HepG2 (cell line): ENCODE measurements around the gene CTNND2. TPM values are rescaled to one million over a fixed set of nuclear protein-coding genes. Genes with fewer than 3 reads are reported as not detected.

Experiments
- ATAC-seq: fragments of 200-7000 bp; cut with Tn5 transposase; 3 replicates; pipeline ENCODE4 v1.9.1; 2020; ENCODE audit warnings: mild to moderate bottlenecking, moderate library complexity
- BruUV-seq: library from RNA; stranded (reverse); fragments of 400-500 nt; replicated peaks from 2 replicates; lab custom pipeline; 2021; lab: Mats Ljungman, UMichigan
- CTCF ChIA-PET: fragments of 300-600 bp; formaldehyde crosslinking; extraction: SDS; loops from one replicate; lab custom pipeline; 2021; ENCODE audit warnings: low total read pairs, inconsistent platforms, low intra/inter-chr PET ratio; lab: Yijun Ruan, JAX
- POLR2A ChIA-PET: fragments of 350-600 bp; sonication (Branson Sonifier 250); formaldehyde crosslinking; loops from one replicate; lab custom pipeline; 2020; ENCODE audit warnings: antibody characterized with exemption, inconsistent platforms; lab: Yijun Ruan, JAX
- DNase-seq: peaks from one replicate; pipeline ENCODE4 v3.0.0-alpha.2; 2015; ENCODE audit warnings: low spot score
- FAIRE-seq: peaks from 3 replicates; lab custom pipeline; 2011; peaks lifted over from hg19 to GRCh38; lab: Jason Lieb, UNC
- H2AFZ ChIP-seq: one replicate; pipeline ENCODE4 v1.6.1; 2011; ENCODE audit warnings: low read length, inconsistent platforms
- H3K27ac ChIP-seq: fragments of 300-600 bp; 3 replicates; pipeline ENCODE4 v1.8.0; 2011; ENCODE audit warnings: mixed run types, mild to moderate bottlenecking, mixed read lengths, low read length, inconsistent platforms; ENCODE audit not compliant: insufficient read depth; ENCODE audit errors: extremely low read length
- H3K27me3 ChIP-seq, 2 experiments: fragments of 200-600 bp in 1 of 2; 2 replicates in 1 of 2; 3 replicates in 1 of 2; pipeline versions ENCODE4 v1.6.0 to v1.8.0; 2011; ENCODE audit warnings: low read length in 2 of 2, mild to moderate bottlenecking in 2 of 2, moderate library complexity in 2 of 2, inconsistent platforms in 1 of 2; ENCODE audit not compliant: insufficient read depth in 2 of 2, control insufficient read depth in 1 of 2
- H3K36me3 ChIP-seq, 2 experiments: fragments of 200-600 bp in 1 of 2; replicated peaks in 1 of 2; 2 replicates in 1 of 2; 3 replicates in 1 of 2; pipeline versions ENCODE4 v1.5.1 to v1.8.0; 2011; ENCODE audit warnings: low read length in 2 of 2, inconsistent platforms in 1 of 2; ENCODE audit not compliant: insufficient read depth in 2 of 2, control insufficient read depth in 1 of 2
- H3K4me1 ChIP-seq: 2 replicates; pipeline ENCODE4 v1.5.1; 2012; ENCODE audit warnings: low read length, inconsistent platforms; ENCODE audit not compliant: insufficient read depth
- H3K4me2 ChIP-seq: 2 replicates; pipeline ENCODE4 v1.6.0; 2011; ENCODE audit warnings: low read depth, low read length, inconsistent platforms
- H3K4me3 ChIP-seq, 3 experiments: fragments of 200-600 bp in 1 of 3; sonication (generic), shearing (Covaris generic) in 1 of 3; replicated peaks in 1 of 3; 2 replicates each; pipeline ENCODE4 v1.5.1; 2011 to 2016; ENCODE audit warnings: low read length in 3 of 3, inconsistent platforms in 2 of 3, low read depth in 2 of 3, mild to moderate bottlenecking in 2 of 3, control low read depth in 1 of 3, mixed read lengths in 1 of 3; ENCODE audit not compliant: insufficient read depth in 1 of 3
- H3K79me2 ChIP-seq: one replicate; pipeline ENCODE4 v1.6.1; 2011; ENCODE audit warnings: low read length, inconsistent platforms; ENCODE audit not compliant: insufficient read depth
- H3K9ac ChIP-seq: 2 replicates; pipeline ENCODE4 v1.6.0; 2011; ENCODE audit warnings: mild to moderate bottlenecking, low read depth, low read length, inconsistent platforms; ENCODE audit not compliant: insufficient read depth
- H3K9me3 ChIP-seq: 2 replicates; pipeline ENCODE4 v1.5.1; 2012; ENCODE audit warnings: mild to moderate bottlenecking, low read length
- H4K20me1 ChIP-seq: 2 replicates; pipeline ENCODE4 v1.6.0; 2011; ENCODE audit warnings: inconsistent platforms, mild to moderate bottlenecking, low read length, moderate library complexity; ENCODE audit not compliant: insufficient read depth
- DR1 ChIP-seq: sonication (generic); formaldehyde crosslinking; IDR thresholded peaks from 2 replicates; pipeline ENCODE4 v1.8.0; 2021; ENCODE audit warnings: mild to moderate bottlenecking, missing genetic modification reagents, inconsistent platforms
- HNRNPUL1 ChIP-seq: fragments of 200-400 bp; formaldehyde crosslinking; IDR thresholded peaks from 2 replicates; pipeline ENCODE4 v1.6.1; 2017; ENCODE audit warnings: low read depth, mild to moderate bottlenecking, low read length, moderate library complexity
- KDM5B ChIP-seq: sonication (generic); formaldehyde crosslinking; IDR thresholded peaks from 2 replicates; pipeline ENCODE4 v1.4.0; 2020; ENCODE audit warnings: missing genetic modification reagents, mild to moderate bottlenecking, borderline replicate concordance
- KLF9 ChIP-seq: IDR thresholded peaks from 2 replicates; pipeline ENCODE4 v1.6.1; 2016; ENCODE audit warnings: low read depth
- PCBP1 ChIP-seq: fragments of 200-400 bp; formaldehyde crosslinking; IDR thresholded peaks from 2 replicates; pipeline ENCODE4 v1.6.1; 2017; ENCODE audit warnings: mild to moderate bottlenecking, low read depth, low read length, borderline replicate concordance
- ZBTB21 ChIP-seq: sonication (generic); formaldehyde crosslinking; IDR thresholded peaks from 2 replicates; pipeline ENCODE4 v1.4.0; 2020; ENCODE audit warnings: missing genetic modification reagents
- ZNF225 ChIP-seq: sonication (generic); formaldehyde crosslinking; IDR thresholded peaks from 2 replicates; pipeline ENCODE4 v1.4.0; 2020; ENCODE audit warnings: mild to moderate bottlenecking, missing genetic modification reagents
- ZNF777 ChIP-seq: sonication (generic); formaldehyde crosslinking; IDR thresholded peaks from 2 replicates; pipeline ENCODE4 v1.4.0; 2020; ENCODE audit warnings: missing genetic modification reagents
- WGBS: methylation state at CpG from one replicate; pipeline ENCODE4 v1.1.6; 2017; ENCODE audit warnings: low lambda C conversion rate; 5-methylcytosine and 5-hydroxymethylcytosine counted together
- in situ Hi-C: cut with HindIII; loops from 2 replicates; pipeline ENCODE4 v1.10.0; 2017; ENCODE audit warnings: low pct_unique_long_range_greater_than_20kb; ENCODE audit not compliant: extremely low pct_ligation_motif_present
- intact Hi-C: fragments of 100-400 bp; cut with micrococcal nuclease; formaldehyde crosslinking; loops from one replicate; pipeline ENCODE4 v1.10.0; 2022; ENCODE audit not compliant: unreplicated experiment
- polyA plus RNA-seq, 8 experiments: library from polyadenylated mRNA; depleted of rRNA in 3 of 8; stranded (reverse) in 7 of 8; unstranded in 1 of 8; fragments of >200 nt; fragmentation: Illumina TruSeq in 4 of 8; extraction: Trizol in 4 of 8; gene quantifications; 2 replicates each; pipeline versions ENCODE4 v1.2.1 to v1.2.3, GENCODE V29; 2011 to 2016; ENCODE audit warnings: low read depth in 4 of 8, missing spikeins in 1 of 8, mixed read lengths in 1 of 8; ENCODE audit not compliant: insufficient read depth in 1 of 8
- total RNA-seq, 5 experiments: library from RNA; depleted of rRNA; stranded (reverse); fragments of >200 nt; fragmentation: Illumina TruSeq; extraction: Trizol; gene quantifications; 2 replicates each; pipeline ENCODE4 v1.2.3, GENCODE V29; 2016; ENCODE audit warnings: low read depth in 1 of 5
- TF ChIP-seq, protein P1 (sequence below): sonication (generic); formaldehyde crosslinking; conservative IDR thresholded peaks from 2 replicates; pipeline ENCODE4 v1.5.0; 2020; ENCODE audit warnings: missing genetic modification reagents
- TF ChIP-seq, protein P2 (sequence below): sonication (generic); formaldehyde crosslinking; IDR thresholded peaks from 2 replicates; pipeline ENCODE4 v1.5.0; 2020; ENCODE audit warnings: mild to moderate bottlenecking, missing genetic modification reagents, moderate library complexity
- TF ChIP-seq, protein P3 (sequence below), 2 experiments: fragments of 450-650 bp in 1 of 2; sonication (generic) in 1 of 2; formaldehyde crosslinking; IDR thresholded peaks; 2 replicates each; pipeline versions ENCODE4 v1.5.0 to v1.8.0; 2020 to 2022; ENCODE audit warnings: mild to moderate bottlenecking in 1 of 2, missing genetic modification reagents in 1 of 2
- TF ChIP-seq, protein P4 (sequence below): IDR thresholded peaks from 2 replicates; pipeline ENCODE4 v1.6.1; 2018; ENCODE audit warnings: missing genetic modification reagents, mild to moderate bottlenecking, missing compliant biosample characterization
- TF ChIP-seq, protein P5 (sequence below): sonication (generic); formaldehyde crosslinking; IDR thresholded peaks from 2 replicates; pipeline ENCODE4 v1.9.0; 2022; ENCODE audit warnings: low read depth, missing genetic modification reagents

Gene CTNND2
- total and polyA plus RNA-seq, 2 of the 13 experiments (the other 11 are each of a cell fraction or from before 2014, with no cell fraction given) = not detected

DNA sequence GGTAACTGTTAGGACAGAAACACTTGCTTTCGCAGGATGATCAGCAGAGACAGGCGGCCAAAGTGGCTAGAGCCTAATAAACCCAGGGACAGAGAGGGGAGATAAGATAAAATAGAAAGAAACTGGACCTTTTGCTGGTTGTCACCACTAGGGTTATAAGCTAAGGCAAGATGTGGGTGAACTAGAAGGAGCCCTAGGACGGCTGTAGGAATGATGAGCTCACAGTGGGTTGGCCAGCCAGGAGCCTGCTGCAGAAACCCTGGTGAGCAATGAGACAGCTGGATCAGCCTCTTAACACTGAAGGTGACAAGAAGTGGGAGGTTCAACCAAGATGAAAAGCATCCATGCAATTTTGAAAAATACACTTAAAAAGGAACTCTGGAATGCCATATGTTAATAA, 13.5 kb downstream of the CTNND2 start:
- Histone ChIP-seq H3K27me3 (no peaks in the 10 kb centered on the region), H2AFZ (no peak overlapping the region), H3K4me3 (no peak overlapping the region), H3K9ac (no peak overlapping the region), H4K20me1 (no peaks in the 10 kb centered on the region), H3K79me2 (no peaks in the 10 kb centered on the region), H3K27ac (no peak overlapping the region), H3K9me3 (no peaks in the 10 kb centered on the region), H3K4me2 (no peak overlapping the region), H3K36me3 (no peaks in the 10 kb centered on the region), H3K4me1 (no peaks in the 10 kb centered on the region)
- FAIRE-seq (no peak), ATAC-seq (no peak), DNase-seq (no peak)
- WGBS = 0% methylated on average over 3 of the region's 3 CpGs
- no peak for TF ChIP-seq KDM5B (CRISPR knock-in tag)
- no peak for TF ChIP-seq HNRNPUL1
- TF ChIP-seq ZNF777 = no peak
- TF ChIP-seq, protein P1, sequence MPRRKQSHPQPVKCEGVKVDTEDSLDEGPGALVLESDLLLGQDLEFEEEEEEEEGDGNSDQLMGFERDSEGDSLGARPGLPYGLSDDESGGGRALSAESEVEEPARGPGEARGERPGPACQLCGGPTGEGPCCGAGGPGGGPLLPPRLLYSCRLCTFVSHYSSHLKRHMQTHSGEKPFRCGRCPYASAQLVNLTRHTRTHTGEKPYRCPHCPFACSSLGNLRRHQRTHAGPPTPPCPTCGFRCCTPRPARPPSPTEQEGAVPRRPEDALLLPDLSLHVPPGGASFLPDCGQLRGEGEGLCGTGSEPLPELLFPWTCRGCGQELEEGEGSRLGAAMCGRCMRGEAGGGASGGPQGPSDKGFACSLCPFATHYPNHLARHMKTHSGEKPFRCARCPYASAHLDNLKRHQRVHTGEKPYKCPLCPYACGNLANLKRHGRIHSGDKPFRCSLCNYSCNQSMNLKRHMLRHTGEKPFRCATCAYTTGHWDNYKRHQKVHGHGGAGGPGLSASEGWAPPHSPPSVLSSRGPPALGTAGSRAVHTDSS (CRISPR knock-in tag) = no peak
- TF ChIP-seq DR1 (CRISPR knock-in tag) = no peak
- TF ChIP-seq, protein P2, sequence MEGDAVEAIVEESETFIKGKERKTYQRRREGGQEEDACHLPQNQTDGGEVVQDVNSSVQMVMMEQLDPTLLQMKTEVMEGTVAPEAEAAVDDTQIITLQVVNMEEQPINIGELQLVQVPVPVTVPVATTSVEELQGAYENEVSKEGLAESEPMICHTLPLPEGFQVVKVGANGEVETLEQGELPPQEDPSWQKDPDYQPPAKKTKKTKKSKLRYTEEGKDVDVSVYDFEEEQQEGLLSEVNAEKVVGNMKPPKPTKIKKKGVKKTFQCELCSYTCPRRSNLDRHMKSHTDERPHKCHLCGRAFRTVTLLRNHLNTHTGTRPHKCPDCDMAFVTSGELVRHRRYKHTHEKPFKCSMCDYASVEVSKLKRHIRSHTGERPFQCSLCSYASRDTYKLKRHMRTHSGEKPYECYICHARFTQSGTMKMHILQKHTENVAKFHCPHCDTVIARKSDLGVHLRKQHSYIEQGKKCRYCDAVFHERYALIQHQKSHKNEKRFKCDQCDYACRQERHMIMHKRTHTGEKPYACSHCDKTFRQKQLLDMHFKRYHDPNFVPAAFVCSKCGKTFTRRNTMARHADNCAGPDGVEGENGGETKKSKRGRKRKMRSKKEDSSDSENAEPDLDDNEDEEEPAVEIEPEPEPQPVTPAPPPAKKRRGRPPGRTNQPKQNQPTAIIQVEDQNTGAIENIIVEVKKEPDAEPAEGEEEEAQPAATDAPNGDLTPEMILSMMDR (CRISPR knock-in tag) = no peak
- TF ChIP-seq, protein P3, sequence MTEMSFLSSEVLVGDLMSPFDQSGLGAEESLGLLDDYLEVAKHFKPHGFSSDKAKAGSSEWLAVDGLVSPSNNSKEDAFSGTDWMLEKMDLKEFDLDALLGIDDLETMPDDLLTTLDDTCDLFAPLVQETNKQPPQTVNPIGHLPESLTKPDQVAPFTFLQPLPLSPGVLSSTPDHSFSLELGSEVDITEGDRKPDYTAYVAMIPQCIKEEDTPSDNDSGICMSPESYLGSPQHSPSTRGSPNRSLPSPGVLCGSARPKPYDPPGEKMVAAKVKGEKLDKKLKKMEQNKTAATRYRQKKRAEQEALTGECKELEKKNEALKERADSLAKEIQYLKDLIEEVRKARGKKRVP (CRISPR knock-in tag; IDR thresholded peaks at IDR 0.05) = no peak
- TF ChIP-seq, protein P4, sequence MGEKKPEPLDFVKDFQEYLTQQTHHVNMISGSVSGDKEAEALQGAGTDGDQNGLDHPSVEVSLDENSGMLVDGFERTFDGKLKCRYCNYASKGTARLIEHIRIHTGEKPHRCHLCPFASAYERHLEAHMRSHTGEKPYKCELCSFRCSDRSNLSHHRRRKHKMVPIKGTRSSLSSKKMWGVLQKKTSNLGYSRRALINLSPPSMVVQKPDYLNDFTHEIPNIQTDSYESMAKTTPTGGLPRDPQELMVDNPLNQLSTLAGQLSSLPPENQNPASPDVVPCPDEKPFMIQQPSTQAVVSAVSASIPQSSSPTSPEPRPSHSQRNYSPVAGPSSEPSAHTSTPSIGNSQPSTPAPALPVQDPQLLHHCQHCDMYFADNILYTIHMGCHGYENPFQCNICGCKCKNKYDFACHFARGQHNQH (CRISPR knock-in tag) = no peak
- no peak for TF ChIP-seq PCBP1
- no peak for TF ChIP-seq KLF9
- no peak for TF ChIP-seq ZNF225 (CRISPR knock-in tag)
- TF ChIP-seq, protein P5, sequence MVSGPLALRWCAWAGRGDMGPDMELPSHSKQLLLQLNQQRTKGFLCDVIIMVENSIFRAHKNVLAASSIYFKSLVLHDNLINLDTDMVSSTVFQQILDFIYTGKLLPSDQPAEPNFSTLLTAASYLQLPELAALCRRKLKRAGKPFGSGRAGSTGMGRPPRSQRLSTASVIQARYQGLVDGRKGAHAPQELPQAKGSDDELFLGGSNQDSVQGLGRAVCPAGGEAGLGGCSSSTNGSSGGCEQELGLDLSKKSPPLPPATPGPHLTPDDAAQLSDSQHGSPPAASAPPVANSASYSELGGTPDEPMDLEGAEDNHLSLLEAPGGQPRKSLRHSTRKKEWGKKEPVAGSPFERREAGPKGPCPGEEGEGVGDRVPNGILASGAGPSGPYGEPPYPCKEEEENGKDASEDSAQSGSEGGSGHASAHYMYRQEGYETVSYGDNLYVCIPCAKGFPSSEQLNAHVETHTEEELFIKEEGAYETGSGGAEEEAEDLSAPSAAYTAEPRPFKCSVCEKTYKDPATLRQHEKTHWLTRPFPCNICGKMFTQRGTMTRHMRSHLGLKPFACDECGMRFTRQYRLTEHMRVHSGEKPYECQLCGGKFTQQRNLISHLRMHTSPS (CRISPR knock-in tag) = no peak
- no peak for TF ChIP-seq ZBTB21 (CRISPR knock-in tag)
- ChIA-PET POLR2A (no interaction called here), CTCF (no interaction called here)
- in situ Hi-C loops = no loop called here
- BruUV-seq = no TSS peak
- intact Hi-C loops = no loop called here
